Right kidney (tissue), 1 donor: Measurements from ENCODE around the gene SUSD3.
"Not testable (repeated sequence)": the region's sequence is repeated elsewhere in the genome, so short reads cannot be mapped to it uniquely, and the experiment has no call there.

Experiments
- DNase-seq: peaks from one replicate; pipeline ENCODE4 v3.0.0-alpha.2; 2016

The SUSD3 gene

DNA sequence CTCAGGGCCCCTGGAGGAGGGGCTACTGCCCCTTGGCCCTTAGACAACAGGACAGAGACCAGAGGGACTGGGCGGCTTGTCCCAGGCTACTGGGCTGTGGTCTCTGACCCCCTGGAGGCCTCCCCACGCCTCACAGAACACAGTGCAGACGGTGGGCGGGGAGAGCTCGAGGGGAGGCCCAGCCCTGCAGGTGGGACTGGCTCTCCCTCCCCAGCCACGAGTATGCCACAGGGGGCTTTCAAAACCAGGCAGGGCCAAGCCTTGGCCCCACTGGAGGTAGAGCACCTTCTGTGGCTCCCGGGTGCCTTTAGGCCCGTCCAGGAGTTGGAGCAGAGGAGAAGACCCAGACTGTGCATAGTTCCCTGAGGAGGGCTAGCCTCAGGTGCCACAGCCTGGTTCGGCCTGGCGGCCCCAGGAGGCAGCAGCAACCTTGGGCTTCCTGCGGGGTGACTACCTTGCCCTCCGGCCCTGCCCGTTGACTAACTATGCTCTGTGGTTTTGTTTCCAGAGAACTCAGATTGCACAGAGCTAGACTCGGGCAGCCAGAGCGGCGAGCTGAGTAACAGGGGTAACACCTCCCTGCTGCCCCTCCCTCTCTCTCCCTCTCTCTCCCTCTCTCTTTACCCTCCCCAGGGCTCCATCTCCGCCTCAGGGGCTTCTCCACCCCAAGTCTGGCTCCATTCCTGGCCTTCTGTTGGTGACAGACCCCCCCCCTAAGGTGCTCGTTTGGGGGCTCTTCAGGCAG, 53.0 kb downstream of the SUSD3 start:
- DNase-seq: no peak

DNA sequence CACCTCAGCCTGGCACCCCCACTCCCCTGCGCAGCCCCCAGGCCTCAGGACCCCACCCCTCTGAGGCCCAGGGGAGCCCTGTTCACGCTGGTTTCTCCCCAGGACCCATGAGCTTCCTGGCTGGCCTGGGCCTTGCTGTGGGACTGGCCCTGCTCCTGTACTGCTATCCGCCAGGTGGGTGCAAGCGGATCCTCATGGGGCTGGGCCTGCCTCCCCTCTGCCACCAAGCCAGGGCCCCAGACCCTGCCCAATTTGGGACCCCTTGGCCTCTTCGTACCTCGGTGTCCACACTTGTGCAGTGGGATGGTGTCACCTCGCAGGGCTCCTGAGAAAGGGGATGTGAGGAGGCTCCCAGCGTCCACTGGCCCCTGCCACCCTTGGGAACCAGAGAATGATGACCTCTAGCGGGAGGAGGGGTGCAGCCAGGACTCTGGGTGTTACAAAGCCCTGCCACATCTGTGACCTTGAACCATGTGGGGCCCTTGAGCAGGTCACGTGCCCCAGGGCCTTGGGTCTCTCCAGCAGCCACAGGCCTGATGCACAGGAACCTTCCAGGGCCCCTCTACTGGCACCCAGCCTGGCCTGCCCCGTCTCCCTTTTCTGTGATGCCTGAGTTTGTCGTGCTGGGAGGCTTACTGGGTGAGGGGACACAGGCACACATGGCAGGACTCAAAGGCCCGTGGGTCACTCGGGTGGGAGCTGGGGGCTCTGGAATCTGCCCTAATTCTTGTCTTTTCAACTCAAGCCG, 53.8 kb downstream of the SUSD3 start:
- DNase-seq: no peak

DNA sequence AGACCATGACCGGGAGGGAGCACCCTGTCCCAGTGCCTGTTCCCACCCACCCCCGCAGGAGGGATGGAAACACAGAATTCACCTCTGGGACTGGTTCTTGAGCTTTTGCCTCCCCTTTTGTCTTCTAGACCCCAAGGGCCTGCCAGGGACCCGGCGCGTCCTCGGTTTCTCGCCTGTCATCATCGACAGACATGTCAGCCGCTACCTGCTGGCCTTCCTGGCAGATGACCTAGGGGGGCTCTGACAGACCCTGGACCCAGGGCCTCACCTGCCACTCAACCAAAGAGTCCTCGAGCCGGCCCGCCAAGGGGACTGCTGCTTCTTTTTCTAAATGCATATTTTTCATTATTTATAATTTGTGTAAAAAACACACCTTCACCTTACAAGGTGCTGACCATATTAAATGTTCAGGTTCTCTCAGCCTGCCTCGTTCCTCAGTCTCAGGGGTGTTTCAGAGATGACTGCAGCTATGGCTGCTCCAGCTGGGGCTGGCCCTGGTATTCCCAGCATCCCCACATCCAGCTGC, 54.4 kb downstream of the SUSD3 start:
- DNase-seq: no peak

DNA sequence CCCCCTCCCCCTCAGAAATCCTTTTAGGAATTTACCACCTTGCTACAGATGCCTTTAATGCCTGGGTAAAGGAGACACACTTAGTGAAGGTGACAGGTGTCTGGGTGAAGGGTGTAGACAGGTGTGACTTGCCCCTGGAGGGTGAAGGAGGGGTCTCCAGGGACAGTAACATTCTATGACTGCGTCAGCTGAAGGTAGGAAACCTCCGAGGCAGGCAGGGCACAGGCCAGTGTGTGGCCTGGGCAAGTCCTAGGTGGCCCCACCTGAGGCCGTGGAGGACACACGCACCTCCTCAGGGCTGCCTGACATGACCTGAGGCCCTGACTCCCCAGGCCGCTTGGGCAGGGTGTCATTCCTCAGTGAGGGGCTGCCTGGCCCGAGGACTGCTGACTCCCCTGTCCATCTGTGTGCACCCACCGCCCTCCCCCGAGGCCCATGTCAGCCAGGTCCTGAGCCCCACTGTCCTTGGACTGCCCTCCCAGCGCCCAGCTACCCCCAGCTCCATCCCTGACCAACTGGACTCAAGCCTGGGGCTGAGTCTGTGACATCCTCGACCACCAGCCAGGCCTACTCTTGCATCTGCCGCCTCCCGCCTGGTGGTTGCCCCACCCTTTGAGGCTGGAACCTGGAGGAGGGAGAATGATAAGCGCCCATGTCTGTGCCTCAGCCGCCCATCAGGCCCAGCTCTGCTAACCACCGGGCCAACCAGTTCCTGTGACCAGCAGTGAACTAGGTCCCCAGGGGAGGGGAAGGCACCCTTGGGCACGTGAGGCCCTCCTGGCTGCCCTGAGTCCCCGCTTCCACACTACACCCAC, 55.9 kb downstream of the SUSD3 start:
- no peak for DNase-seq

DNA sequence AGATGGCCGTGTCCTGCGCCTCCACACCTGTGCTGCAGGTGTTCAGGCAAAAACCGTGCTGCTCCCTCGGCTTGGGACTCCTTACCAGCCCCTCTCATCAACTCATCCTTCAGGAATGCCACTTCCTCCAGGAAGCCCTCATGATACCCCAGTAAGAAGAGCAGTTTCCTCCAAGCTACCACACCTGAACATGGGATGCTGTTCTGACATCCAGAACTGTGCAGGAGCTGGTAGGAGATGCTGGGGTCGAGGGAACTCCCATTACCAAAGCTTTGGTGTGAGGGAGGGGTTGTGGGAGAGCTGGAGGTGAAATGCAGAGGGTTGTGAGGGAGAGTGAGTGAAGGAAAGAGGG, 56.5 kb downstream of the SUSD3 start:
- no peak for DNase-seq

DNA sequence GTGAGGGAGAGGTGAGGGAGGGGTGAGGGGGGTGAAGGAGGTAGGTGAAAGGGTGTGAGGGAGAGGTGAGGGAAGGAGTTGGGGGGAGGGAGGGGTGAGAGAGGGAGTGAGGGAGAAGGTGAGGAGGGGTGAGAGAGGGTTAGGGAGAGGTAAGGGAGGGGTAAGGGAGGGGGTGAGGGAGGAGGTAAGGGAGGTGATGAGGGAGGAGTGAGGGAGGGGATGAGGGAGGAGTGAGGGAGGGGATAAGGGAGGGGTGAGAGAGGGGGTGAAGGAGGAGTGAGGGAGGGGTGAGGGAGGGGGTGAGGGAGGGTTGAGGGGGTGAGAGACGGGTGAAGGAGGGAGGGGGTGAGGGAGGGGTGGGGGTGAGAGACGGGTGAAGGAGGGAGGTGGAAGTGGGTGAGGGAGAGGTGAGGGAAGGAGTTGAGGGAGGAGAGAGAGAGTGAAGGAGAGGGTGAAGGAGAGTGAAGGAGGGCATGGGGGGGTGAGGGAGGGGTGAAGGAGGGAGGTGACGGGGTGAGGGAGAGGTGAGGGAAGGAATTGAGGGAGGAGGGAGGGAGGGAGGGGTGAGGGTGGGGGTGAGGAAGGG, 57.1 kb downstream of the SUSD3 start:
- no peak for DNase-seq

DNA sequence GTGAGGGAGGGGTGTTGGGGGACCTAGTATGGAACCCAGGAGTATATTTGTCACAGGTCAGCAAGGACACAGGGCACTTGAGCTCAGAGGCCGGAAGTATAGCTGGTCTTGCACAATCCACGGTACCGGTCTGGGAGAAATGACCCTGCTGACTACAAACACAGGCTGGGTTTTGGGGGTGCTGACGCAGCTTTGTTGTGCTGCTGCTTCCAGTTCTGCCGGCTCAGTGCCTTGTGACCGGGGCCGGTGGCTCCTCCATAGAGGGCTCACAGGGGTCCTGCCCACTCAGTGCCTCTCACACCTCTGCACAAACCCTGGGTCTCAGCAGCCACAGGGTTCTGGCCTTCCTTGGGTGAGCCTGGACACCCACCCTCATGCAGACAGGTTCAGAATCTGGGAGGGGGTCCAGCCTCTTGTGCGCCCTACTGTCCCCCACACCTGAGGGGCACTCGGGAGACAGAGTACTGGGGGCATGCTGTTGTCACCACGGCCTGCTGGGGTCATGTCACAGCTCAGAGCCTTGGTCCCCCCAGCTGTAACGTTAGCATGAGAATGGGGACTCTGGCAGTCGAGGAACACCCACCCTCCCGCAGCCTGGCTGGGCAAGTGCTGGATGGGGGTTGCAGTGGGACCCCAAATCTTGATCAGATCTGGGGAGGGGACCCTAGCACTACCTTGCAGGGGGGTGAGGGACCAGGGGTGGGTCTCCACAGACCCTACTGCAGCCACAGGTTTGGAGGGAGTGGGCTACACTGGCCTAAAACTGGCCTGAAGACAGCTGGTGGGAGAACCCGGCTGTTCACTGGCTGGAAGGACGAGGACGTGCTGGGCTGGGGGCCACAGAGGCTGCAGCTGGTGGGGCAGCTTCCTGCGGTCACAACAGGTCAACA, 57.8 kb downstream of the SUSD3 start:
- DNase-seq: peak; percentile 6

DNA sequence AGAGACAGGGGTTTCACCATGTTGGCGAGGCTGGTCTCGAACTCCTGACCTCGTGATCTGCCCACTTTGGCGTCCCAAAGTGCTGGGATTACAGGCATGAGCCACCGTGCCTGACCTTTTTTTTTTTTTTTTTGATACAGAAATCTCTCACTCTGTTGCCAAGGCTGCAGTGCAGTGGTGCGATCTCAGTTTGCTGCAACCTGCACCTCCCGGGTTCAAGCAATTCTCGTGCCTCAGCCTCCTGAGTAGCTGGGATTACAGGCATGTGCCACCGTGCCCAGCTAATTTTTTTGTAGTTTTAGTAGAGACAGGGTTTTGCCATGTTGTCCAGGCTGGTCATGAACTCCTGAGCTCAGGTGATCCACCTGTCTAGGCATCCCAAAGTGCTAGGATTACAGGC, 59.0 kb downstream of the SUSD3 start:
- not testable (repeated sequence) for DNase-seq

DNA sequence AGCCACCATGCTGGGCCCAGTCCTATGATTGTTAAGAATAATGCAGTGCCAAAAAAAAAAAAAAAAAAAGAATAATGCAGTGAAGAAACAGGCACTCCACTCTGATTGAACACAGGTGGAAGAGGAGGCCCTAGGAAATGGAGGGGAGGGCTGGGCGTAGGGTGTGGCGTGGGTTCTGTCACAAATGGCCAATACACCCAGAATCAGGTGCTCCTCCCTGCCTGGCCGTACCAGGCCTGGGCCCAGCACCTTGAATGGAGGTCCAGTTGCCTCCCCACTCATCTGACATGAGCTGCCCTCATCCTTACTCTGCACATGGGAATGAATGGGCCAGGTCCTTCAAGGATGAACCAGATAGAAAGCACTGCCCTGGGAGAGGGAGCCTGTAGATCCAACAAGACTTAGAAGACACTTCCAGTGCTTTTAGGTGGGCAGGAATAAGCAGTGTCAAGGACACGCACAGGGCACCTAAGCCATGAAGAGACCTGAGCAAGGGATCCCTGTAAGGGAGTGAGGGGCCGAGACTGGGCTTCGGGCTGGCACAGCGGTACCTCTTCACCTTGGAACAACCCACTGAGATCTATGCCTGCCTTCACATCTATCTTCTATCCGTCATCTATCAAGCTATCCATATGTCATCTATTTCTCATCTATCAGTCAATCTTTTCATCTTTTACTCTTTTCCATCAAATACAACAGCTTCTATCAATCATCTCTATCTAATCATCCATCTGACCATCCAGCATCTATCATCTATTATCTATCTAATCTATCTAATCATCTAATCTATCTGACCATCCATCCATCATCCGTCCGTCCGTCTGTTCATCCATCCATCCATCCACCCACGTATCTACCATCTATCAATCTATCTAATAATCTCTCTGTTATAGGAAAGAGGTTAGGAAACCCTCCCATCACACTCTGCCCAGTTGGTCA, 59.7 kb downstream of the SUSD3 start:
- no peak for DNase-seq

DNA sequence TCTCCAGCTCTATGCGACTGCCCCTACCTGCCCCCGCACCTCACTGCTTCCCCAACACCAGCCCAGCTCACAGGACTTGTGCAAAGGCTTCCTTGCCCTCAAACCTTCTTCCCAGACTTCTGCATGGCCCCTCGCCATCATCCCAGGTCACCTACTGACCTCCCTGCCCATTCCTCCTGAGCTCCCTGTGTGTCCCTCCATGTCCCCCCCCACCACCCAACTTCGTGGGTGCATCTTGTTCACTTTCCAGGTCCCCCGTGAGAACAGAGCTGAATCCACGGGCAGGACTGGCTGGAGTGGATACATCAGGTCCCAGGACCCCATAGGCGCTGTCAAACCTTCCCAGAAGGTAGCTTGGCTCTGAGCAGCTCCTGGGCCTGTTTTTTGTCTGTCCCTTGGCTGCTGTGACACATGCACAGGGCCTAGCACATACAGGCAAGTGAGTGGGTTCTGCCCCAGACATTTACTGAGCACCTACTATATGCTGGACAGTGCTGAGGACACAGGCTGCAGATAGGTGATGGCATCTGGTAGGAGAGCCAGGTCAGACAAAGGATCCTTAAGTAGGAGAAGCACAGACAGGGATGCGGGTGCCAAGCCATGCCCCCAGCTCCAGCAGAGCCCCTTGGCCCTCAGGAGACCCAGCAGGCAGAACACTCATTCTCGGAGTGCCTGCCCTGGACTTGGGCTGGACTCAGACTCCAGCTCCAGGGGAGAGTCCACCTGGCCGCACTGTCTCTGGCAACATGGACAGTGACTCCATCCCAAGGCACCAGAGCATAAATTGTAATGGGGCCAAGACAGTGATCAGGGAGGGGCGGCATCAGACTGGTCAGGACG, 60.6 kb downstream of the SUSD3 start:
- DNase-seq: no peak

DNA sequence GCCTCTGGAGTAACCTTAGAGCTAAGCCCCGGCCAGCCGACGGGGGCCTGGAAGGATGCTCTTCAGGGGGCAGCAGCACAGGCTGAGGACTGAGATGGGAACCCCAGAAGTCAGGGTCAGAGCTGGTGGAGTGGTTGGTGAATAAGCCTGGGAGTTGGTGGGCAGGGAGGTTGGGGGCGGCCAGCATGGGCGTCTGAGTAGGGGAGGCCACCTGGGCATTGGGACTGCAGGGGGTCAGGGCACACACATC, 61.1 kb downstream of the SUSD3 start:
- DNase-seq: no peak

DNA sequence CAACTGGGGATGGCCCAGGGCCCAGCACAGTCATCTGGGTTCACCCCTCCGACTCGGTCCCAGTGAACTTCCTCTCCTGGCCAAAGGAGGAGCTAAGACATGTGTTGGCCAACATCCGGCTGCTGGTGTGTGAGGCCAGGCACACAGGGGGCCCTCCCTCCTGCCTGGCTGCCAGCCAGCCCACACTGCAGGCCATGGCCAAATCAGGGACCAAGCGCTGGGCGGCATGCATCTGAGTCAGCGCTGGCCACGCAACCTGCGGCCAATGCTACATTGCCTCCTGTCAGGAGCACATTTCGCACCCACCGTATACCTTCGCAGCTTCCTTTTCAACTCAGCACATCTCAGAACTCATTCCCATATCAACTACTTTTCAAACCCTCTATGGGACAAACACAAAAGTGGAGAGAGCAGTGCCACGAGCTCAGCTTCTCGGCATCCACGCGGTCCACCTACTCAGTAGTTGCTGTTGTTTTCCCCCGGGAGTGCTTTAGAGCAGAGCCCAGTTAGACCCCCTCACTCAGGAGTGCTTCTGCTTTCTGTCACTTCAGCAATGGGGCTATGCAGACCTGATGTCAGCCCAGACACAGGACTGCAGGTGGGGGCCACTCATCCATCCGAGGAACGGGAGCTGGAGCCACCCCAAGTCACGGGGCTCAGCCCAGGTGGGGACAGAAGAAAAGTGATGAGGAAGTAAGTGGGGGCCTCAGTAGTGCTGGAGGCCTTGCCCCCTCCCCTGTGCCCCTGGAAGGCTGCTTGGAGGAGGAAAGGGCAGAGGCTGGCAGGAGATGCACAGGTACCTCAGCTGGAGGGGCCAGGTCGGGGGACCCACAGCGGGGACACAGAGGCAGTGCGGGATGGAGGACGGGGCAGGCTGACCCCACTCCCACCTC, 61.7 kb downstream of the SUSD3 start:
- peak; percentile 11 for DNase-seq

DNA sequence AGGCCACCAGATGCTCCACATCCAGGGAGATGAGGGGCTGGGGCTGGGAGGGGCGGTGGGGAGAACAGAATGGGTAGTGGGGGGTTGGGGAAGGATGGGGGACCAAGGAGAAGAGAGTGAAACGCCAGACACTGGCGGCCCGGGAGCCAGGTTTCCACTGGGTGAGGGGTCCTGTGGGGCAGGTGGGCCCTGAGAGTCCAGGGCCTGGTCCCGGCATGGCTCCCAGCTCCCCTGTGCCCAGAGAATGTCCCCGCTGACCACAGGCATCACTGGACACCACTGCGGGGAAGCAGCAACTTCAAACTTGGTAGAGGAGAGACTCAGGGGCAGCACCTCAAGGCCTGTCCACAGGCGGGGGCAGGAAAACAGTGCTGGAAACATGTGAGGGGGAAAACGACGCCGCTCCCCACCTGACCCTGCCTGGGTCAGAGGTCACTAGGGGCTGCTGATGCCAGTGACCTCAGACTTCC, 62.4 kb downstream of the SUSD3 start:
- DNase-seq: no peak

DNA sequence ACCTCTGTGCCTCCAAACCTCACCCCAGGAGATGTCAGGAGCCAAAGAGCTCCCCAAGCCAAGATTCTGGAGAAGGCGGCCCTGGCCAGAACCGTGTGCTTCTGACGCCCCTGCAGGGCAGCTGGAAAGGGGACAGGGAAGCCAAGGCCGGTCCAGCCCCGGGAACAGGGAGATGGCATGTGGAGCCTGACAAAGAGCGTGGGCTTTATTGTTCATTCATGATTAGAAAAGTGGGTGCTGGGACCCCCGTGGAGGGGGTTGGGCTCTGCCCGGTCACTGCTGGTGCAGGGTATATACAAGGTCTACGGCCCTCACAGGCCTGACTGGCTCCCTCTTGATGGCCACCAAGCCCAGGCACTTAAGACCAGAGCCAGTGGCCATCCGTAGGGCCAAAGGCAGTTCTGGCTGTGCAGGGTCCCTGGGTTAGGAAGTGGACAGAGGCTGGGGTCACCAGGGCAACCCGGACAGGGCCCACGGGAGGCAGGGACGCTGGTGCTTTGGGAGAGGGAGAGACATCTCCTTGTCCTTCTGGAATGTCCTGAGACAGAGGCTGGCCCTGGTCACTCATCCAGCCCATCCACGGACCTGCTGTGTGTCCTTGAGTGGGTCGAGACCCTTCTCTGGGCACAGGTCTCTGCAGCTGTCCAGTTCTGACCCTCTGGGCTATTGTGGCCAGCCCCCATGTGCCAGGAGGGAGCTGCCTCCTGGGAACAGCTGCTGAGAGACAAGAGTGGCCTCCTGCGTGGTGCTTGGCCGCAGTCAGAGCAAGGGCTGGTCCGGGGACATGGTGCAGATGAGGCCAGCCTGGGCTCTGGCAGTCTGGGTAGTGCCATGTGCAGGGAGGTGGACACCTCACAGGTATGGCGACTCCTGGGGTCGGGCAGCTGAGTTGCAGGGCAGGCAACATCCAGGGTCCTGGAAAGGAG, 63.1 kb downstream of the SUSD3 start:
- DNase-seq: no peak

DNA sequence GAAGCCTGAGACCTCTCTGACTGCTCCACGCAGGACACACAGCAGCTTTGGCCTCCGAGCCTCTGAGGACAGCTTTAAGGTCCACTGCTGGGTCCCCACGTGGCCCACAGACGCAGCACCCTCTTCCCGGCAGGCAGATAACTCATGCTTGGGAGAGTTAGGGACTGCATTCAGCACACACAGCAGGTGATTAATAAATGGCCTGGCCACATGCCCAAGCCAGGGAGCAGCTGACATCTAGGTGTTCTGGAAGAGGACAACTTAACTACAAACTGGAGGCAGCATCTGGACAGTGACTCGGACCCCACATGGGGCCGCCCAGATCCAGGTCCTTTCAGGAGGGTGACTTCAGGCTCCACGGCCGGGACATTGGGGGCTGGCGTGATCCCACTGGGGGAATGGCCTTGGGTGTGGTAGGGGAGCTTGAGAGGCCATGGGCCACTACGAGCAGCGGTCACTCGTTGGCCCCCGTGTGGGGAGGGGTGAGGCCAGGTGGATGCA, 64.3 kb downstream of the SUSD3 start:
- DNase-seq: no peak

DNA sequence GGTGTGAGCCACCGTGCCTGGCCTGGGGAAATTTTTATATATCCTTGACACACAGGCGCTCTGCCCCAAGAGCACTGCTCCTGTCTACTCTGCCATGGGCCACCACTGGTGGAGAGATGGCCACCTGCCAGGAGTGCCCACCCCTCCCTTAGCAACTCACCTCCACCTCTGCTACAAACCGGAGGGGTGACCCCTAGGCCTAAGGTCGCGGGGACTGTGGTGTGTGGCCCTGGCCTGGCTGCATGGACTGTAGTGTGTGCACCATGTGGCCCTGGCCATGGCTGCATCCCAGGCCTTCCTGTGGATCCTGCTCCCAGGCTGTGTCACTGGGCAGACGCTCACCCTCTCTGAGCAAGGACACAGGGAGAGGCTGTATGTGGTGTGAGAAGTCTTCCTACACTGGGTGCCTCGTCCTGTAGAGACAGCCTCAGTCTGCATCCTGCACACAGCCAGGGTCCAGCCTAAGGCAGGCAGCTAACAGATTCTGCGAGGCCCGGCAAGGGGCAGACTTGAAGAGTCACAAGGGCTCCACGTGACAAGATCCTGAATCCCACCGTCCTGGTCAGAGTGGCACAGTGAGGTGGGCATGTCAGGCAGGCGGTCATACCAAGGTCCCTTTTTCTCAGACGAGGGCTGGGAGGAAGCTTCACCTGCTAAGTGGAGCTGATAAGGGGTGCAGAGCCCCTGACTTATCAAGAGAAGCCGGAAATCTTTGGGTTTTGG, 65.2 kb downstream of the SUSD3 start:
- no peak for DNase-seq
